Measurements from ENCODE around the gene CDKN3.
A peak's percentile ranks its signal among the peaks of the same experiment; 100 is the strongest.
"Not testable (repeated sequence)": the region's sequence is repeated elsewhere in the genome, so short reads cannot be mapped to it uniquely, and the experiment has no call there.

CDKN3 gene

DNA sequence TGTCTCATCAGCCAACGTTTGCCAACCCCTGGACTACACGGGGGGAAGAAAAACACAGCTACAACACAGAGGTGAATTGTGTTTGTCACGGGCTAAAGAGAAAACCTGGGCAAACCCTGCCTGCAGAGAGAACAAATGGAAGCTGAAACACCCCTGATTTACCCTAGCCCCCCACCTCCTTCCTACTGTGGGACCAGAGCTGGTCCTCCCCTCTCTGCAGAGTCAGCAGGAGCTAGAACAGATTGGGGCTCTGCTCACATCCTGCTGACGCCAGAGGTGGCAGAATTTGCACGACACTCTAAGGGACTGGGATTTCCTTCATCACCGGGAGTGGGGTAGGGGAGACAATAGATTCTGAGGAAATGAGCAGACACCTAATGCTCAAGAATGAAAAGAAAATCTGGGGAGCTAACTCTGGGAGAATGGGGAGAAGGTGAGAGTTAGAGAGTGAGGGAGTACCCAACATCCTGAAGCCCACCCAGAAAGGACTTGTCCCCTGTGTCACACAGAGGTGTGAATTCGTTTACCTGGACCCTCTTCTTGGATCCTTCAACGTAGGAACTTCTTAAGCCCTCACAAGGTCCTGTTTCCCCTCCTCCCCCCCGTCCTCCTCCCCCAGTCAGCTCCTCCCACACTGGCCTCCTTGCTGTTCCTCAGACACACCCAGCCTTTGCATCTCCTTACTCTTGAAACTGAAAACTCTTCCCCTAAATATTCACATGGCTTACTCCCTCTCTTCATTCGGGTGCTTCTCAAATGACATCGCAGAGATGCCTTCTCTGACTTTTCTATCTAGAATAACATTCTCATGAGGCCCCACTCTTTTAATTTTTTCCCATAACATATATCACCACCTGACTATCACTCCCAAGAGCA lies 26.2 kb upstream of the CDKN3 start:
- DNase-seq = no peak

DNA sequence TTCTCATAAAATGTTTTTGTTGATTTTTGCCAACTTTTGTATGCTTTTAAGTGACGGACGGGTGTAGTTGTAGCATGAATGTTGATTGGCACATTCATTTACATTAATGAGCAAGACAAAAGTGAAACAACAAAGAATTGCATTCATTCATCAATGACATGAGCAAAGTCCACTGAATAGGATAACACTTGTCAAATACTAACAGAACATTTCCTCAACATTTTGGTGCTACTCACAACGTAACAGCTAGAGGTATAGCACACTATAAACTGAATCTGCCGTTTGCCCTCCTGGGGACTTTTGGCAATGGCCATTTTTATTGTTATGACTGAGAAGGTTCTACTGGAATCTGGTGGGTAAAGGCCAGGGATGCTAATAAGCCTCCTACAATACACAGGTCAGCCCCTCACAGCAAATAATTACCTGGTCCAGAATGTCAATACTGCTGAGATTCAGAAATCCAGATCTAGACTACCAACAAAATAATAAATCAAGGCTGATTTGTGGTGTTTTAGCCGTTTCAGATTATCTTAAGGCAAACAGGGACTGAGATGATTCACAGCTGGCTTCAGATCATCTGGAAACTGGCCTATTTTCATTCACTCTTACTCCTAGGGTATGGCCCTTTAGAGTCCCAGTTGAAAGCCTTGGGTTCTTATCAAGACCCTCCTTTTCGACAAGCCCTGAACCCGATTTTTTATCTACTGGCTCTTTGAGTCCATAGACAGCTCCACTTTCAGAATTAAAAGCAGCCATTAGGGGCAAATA lies 22.5 kb upstream of the CDKN3 start:
- DNase-seq = no peak

DNA sequence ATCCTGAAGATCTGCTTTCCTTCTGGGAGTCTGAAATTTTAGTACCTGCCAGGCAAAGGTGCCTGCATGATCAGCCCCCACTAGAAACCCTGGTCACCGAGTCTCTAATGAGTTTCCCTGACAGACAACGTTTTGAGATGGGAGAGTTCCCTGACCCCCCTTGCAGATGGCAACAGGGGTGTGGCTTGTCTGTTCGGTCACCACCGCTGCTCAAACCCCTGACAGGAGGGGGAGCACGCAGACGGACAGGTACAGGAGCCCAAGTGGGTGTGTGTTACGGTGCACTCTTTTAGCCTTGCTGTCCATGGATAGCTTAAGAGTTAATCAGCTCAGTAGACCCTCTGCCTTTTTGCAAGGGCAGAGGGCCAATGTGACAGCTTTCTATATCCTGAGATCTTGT lies 19.3 kb upstream of the CDKN3 start:
- no peak for DNase-seq

DNA sequence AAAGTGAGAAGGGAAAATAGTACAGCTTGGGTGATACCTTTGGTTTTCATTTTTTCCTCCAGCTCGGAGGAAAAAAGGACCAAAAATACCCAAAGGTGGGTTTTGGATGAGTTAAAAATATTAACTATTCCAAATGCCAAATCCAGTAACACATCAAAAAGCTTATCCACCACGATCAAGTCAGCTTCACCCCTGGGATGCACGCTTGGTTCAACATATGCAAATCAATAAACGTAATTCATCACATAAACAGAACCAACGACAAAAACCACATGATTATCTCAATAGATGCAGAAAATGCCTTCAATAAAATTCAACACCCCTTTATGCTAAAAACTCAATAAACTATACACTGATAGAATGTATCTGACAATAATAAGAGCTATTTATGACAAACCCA lies 17.9 kb upstream of the CDKN3 start:
- not testable (repeated sequence) for DNase-seq

DNA sequence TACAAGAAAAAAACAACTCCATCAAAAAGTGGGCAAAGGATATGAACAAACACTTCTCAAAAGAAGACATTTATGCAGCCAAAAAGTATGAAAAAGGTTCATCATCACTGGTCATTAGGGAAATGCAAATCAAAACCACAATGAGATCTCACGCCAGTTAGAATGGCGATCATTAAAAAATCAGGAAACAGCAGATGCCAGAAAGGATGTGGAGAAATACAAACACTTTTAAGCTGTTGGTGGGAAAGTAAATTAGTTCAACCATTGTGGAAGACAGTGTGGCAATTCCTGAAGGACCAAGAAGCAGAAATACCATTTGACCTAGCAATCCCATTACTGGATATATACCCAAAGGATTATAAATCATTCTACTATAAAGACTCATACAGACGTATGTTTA lies 16.2 kb upstream of the CDKN3 start:
- DNase-seq = not testable (repeated sequence)

DNA sequence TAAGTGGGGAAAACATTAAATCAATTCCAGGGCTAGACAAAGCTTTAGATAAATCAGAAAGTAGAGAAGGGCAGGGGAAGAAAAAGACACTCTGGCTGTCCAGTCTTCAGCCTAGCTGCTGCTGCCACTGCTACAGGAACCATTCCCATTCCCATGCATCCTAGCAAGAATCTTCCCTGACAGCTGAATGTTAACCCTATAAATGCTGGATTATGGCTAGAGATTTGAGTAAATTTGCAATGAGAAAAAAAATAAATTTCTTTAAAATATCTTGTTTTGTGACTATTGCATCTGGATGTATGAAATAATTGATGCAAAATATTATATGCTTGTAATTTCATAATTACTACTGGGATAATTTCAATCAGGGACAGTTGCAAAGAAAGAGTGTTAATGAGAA lies 15.0 kb upstream of the CDKN3 start:
- no peak for DNase-seq

DNA sequence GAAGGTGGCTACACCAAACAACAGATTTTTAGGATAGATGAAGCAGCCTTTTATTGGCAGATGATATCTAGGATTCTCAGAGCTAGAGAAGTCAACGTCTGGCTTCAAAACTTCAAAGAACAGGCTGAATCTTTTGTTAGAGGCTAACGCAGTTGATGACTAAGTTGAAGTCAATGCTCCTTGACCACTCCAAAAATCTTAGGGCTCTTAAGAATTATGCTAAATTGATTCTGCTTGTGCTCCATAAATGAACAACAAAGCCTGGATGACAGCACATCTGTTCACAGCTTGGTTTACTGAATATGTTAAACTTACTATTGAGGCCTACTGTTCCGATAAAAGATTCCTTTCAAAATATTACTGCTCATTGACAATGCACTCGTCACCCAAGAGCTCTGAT lies 13.0 kb upstream of the CDKN3 start:
- DNase-seq = no peak

DNA sequence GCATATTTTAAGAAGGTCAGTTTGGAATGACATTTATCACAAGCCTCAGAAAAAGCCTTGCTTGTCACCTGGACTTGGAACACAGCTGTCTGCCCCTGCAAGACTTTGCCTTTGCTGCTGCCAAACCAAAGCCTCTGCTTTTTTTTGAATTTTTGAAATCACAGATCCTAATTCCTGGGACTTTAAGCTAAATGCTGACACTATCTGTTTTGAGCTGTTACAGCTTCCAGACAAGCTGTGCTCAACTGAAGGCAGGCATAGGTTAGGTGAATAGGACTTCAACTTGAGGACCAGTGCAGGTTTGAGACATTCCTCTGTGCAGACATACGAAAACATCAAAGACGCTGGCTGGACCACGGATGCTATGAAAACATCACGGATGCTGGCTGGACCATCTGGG lies 11.3 kb upstream of the CDKN3 start:
- no peak for DNase-seq

DNA sequence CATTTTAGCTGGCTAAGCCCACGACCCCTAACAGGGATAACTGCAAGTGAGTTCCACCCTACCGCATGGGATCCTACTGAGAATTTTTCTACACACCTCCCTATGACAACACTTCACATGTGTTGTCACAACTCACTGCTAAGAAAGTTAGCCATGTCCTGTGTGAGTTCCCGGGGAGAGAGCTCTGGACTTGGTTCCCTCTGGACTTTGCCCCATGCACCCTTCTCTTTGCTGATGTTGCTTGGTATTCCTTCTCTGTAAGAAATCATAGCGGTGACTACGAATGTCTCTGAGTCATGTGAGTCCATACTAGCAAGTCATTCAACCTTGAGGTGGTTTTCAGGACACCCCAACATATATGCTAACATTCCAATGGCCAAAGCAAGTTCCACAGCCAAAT lies 9.5 kb upstream of the CDKN3 start:
- DNase-seq = no peak

DNA sequence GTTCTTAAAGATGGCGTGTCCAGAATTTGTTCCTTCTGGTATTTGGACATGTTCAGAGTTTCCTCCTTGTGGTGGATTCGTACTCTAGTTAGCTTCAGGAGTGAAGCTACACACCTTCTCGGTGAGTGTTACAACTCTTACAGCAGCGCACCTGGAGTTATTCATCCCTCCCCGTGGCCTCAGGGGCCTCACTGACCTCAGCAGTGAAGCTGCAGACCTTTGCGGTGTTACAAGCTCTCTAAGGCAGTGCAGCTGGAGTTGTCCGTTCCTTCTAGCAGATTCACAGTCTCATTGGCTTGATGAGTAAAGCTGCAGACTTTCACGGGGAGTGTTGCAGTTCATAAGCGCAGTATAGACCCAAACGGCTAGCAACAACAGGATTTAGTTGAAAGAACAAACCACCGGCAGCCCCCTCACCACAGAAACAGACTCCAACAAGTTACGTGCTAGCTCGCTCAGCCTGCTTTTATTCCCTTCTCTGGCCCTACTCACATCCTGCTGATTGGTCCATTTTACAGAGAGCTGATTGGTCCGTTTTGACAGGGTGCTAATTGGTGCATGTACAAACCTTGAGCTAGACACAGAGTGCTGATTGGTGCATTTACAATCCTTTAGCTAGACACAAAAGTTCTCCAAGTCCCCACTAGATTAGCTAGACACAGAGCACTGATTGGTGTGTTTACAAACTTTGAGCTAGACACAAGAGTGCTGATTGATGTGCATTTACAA lies 4.5 kb upstream of the CDKN3 start:
- no peak for DNase-seq

DNA sequence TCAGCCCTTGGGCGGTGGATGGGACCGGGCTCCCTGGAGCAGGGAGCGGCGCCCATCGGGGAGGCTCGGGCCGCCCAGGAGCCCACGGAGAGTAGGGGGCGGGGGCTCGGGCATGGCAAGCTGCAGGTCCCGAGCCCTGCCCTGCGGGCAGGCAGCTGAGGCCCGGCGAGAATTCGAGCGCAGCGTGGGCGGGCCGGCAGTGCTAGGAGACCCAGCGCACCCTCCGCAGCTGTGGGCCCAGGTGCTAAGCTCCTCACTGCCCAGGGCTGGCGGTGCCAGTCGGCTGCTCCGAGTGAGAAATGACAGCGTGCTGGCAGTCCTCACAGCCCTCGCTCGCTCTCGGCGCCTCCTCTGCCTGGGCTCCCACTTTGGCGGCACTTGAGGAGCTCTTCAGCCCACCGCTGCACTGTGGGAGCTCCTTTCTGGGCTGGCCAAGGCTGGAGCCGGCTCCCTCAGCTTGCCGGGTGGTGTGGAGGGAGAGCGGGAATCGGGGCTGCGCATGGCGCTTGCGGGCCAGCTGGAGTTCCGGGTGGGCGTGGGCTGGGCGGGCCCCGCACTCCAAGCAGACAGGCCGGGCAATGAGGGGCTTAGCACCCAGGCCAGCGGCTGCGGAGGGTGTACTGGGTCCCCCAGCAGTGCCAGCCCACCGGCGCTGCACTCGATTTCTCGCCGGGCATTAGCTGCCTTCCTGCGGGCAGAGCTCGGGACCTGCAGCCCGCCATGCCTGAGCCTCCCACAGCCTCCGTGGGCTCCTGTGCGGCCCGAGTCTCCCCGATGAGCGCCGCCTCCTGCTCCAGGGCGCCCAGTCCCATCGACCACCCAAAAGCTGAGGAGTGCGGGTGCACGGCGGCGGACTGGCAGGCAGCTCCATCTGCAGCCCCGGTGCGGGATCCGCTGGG lies 3.6 kb upstream of the CDKN3 start:
- not testable (repeated sequence) for DNase-seq

DNA sequence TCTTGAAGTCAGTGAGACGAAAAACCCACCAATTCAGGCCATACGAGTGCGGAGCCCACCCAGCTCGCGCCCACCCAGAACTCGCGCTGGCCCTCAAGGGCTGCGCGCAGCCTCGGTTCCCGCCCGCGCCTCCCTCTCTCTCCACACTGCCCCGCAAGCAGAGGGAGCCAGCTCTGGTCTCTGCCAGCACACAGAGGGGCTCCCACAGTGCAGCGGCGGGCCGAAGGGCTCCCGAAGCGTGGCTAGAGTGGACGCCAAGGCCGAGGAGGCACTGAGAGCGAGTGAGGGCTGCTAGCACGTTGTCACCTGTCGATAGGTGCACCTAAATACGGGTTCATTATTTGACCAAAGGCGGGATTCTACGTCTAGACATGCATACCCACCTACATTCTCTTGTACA lies 2.2 kb upstream of the CDKN3 start:
- no peak for DNase-seq

DNA sequence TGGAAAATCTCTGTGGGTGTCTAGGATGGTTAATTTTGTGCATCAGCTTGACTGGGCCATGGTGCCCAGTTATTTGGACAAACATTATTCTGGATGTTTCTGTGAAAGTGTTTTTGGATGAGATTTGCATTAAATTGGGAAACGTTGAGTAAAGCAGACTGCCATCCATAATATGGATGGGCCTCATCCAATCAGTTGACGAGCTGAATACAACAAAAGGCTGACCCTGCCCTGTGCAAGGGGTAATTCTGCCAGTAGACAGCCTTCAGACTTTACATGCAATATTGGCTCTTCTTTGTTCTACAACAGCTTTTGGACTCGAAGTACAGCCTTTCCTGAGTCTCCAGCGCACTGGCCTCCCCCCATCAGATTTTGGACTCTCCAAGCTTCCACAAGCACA lies 1.5 kb upstream of the CDKN3 start:
- no peak for DNase-seq

DNA sequence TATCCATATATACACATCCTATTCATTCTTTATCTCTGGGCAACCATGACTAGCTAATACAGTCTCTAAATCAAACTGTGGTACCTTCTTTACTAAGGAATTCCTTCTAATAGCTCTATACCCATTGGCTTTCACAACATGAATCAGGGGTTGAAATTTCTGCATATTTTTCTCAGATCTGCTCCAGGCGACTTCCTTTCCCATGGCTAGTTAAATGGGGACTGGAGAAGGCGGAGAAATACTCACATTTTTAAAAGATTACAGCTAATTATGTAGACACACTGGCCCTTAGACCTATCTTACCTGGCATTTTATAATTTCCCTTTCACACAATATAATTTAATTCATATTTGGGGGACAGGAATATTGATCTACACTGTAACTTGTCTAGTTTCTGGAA lies 1.1 kb upstream of the CDKN3 start:
- DNase-seq = no peak

DNA sequence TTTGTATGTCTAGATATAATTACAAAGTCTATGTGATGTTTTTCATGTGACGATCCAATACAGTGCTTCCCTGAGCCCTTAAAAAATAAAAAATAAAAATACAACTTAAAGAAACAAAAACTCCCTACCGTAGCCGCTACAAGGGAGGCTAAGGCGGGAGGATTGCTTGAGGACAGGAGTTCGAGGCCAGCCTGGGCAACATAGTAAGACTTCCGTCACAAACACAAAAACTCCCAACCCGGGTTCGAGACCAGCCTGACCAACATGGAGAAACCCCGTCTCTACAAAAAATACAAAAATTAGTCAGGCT lies 669 bp upstream of the CDKN3 start:
- no peak for DNase-seq

DNA sequence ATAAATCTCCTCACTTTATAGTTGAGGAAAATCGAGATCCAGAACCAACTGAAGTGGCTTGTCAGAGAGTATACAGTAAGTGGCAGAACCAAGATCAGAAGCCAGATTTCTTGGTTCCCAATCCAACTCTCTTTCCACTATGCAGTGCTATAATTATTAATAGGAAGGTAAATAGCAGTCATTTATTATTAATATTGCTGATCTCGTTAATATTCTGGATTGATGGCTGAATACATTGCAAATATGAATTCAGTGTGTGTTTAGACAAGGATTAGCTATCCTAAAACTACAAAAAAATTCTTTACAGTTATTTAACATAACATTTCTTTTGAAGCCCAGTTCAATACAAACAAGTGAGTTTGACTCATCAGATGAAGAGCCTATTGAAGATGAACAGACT lies 2.8 kb downstream of the CDKN3 start:
- no peak for DNase-seq

DNA sequence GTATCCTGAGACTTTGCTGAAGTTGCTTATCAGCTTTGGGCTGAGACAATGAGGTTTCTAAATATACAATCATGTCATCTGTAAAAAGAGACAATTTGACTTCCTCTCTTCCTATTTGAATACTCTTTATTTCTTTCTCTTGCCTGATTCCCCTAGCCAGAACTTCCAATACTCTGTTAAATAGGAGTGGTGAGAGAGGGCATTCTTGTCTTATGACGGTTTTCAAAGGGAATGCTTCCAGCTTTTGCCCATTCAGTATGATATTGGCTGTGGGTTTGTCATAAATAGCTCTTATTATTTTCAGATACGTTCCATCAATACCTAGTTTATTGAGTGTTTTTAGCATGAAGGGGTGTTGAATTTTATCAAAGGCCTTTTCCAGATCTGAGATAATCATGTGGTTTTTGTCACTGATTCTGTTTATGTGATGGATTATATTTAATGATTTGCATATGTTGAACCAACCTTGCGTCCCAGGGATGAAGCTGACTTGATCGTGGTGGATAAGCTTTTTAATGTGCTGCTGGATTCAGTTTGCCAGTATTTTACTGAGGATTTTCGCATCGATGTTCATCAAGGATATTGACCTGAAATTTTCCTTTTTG lies 6.7 kb downstream of the CDKN3 start:
- not testable (repeated sequence) for DNase-seq

DNA sequence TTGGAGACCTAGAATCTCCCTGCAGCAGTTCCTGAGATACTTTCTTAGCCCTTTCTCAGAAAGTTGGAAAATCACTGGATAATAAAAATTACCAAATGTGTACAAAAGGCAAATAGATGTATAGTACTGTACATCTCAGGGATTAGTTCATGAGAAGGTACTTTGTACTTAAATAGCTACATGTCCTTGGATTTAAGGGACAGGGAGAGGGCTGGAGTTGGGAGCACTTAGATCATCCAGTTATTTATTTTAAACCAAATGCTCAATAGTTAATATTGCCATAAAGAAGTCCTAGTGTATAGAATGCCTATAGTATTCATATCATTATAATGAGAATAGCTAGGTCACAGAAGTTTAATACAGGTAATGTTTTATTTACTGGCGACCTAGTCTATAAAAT lies 13.4 kb downstream of the CDKN3 start:
- DNase-seq = no peak

DNA sequence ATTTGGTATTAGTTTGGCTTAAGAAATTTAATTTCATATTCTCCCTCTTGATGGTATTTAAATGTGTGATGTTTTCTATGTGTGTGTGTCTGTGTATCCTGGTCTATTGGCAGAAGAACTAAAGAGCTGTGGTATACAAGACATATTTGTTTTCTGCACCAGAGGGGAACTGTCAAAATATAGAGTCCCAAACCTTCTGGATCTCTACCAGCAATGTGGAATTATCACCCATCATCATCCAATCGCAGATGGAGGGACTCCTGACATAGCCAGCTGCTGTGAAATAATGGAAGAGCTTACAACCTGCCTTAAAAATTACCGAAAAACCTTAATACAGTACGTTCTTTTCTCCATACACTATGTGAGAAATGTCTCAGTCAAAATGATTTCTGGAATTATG lies 14.6 kb downstream of the CDKN3 start:
- DNase-seq = no peak

DNA sequence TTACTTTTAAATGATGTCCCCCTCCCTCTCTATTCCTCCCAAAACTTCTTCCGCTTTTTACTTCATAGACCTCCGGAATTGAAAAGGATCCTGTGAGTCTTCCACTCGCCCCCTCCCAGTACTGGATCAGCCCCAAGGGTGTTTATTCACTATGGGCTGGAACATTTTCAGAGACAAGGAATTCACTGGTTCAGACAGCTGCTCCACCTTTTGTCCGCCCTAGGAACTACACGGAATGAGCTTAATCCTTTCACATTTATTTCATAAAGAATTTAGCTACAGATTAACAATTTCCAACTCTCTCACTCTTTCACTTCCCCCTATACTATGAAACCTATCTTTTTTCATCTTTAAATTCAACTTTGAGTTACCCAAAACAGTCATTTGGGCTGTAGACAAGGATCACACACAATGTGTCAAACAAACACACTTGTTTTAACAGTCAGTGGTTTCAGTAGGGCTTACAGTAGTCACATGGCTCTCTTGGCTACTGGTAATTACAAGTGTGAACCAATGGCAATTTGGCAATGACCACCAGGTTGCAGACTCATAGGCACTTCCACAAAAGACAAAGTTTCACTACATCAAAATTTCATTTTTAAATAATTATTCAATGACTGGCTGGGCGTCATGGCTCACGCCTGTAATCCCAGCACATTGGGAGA lies 23.8 kb downstream of the CDKN3 start:
- peak in 1 of 2 donors; percentile 23 for DNase-seq

DNA sequence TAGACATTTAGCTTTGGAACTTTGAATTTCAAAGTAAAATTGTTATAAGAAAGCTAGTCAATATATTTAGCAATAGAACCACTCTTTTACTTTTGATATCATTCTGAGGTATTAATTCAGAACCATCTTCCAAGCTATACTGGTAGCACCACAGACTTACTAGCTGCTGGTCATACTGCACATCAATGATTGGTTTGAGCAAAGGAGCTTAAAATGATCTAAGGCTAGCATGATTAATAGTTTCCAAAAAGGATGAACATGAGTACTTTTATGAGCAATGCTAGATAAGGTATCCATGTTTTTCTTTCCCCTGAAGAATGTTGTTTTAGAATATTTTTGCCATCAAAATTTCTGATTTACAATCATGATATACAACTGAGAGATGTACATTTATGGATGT lies 27.2 kb downstream of the CDKN3 start:
- DNase-seq = no peak

DNA sequence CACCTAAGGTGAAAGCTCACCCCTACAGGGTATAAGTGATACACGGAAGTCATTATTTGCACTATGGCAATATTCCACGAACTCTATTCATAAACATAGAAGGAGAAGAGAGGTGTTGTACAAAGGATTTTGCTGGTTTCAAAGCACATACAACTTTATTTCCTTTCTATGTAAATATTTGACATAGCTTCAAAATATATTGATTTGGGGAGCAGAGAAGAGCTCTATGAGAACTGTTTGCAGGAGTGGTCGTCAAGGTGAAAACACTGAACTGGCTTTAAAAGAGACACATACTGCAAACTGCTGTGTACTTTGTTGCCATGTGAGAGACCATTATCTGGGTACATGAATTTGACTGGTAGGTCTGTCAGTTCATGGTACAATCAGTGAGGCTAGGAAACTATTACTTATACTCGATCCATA lies 27.7 kb downstream of the CDKN3 start:
- no peak for DNase-seq

All from CD4-positive, alpha-beta T cell treated with Interferon alpha-2 for 1 hour (primary cell).